IPS-20b (cell line): ENCODE data around the gene DHRS7B.
"Not testable (repeated sequence)": the region's sequence is repeated elsewhere in the genome, so short reads cannot be mapped to it uniquely, and the experiment has no call there.

ENCODE experiments used
- H3K27ac ChIP-seq: one replicate; pipeline ENCODE4 v1.5.1; 2013; ENCODE audit warnings: low read length
- H3K27me3 ChIP-seq: 2 replicates; pipeline ENCODE4 v1.6.1; 2013; ENCODE audit warnings: mild to moderate bottlenecking, low read length, inconsistent platforms; ENCODE audit not compliant: insufficient read depth
- H3K36me3 ChIP-seq: 2 replicates; pipeline ENCODE4 v1.6.1; 2013; ENCODE audit warnings: low read depth, mild to moderate bottlenecking, inconsistent platforms, low read length, moderate library complexity; ENCODE audit not compliant: insufficient read depth
- H3K4me1 ChIP-seq: 2 replicates; pipeline ENCODE4 v1.6.1; 2013; ENCODE audit warnings: mild to moderate bottlenecking, control low read depth, inconsistent platforms, low read length, moderate library complexity; ENCODE audit not compliant: insufficient read depth
- H3K4me3 ChIP-seq: 2 replicates; pipeline ENCODE4 v1.5.1; 2013; ENCODE audit warnings: mild to moderate bottlenecking, low read length, inconsistent platforms
- H3K9ac ChIP-seq: 2 replicates; pipeline ENCODE4 v1.6.1; 2013; ENCODE audit warnings: low read depth, mild to moderate bottlenecking, inconsistent platforms, low read length, moderate library complexity
- H3K9me3 ChIP-seq: 2 replicates; pipeline ENCODE4 v1.6.1; 2013; ENCODE audit warnings: mild to moderate bottlenecking, low read depth, low read length, inconsistent platforms; ENCODE audit not compliant: insufficient read depth

Gene DHRS7B

DNA sequence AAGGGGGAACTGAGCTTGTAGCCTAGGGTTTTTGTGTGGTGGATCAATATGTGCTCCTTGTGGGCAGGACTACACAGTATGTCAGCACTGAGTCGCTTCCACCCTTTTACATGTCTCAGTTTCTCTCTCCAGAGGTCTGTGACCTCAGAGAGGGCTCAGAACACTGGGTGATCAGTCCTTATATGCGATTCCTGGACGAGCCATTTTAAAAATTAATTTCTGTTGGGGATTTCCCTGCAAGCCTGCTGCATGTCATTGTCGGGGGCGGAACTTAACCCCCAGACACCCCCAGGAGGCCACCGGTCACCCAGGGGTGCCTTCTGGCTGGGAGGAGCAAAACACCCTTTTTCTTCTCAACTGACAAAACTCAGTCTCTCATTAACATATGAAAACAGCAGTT lies 14.1 kb downstream of the DHRS7B start:
- Histone ChIP-seq H3K4me3 (no peak overlapping the region), H3K36me3 (peaks cover 9% of the 10 kb centered on the region), H3K9me3 (peaks cover 38% of the 10 kb centered on the region), H3K27me3 (no peaks in the 10 kb centered on the region), H3K27ac (no peak overlapping the region), H3K4me1 (peaks cover 10% of the 10 kb centered on the region; the same call in 1 of the 2 replicates), H3K9ac (no peak overlapping the region)

DNA sequence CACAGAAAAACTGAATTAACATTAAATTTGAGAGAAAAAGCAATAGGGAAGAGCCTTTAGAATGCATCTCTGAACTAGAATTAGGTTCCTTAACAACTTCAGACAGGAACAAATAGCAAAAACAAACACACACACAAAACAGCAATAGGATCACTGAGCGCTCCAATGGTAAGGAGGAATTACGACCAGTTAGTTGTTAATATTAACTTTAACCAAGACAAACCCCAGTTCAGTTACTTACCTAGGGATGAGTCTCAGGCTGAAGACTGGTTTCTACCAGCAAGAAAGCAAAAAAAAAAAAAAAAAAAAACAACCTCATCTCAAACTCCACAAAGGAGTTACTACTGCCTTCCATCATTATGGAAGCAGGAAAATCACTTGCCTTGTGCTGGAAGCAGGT lies 14.6 kb downstream of the DHRS7B start:
- Histone ChIP-seq H3K4me1 (peaks cover 10% of the 10 kb centered on the region; the same call in 1 of the 2 replicates), H3K27ac (no peak overlapping the region), H3K9me3 (peaks cover 39% of the 10 kb centered on the region), H3K36me3 (peaks cover 9% of the 10 kb centered on the region), H3K9ac (no peak overlapping the region), H3K27me3 (no peaks in the 10 kb centered on the region), H3K4me3 (no peak overlapping the region)

DNA sequence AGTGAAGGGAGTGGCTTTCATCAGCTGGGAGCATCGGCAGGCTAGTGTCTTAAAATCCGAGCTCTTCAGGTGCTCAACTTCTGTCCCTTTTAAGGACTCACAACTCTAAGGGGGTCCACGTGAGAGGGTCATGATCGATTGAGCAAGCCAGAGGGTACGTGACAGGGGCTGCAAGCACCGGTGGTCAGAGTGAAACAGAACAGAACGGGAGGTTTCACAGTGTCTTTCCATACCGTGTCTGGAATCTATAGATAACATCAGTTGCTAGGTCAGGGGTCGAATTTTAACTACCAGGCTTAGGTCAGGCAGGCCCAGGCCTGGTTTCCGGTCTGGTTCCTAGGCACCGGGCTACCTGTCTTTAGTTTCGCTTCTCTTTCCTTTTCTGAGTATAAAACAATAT lies 15.3 kb downstream of the DHRS7B start:
- not testable (repeated sequence) for H3K27me3 ChIP-seq, H3K4me3 ChIP-seq, H3K27ac ChIP-seq, H3K36me3 ChIP-seq, H3K9ac ChIP-seq
- peaks cover 10% of the 10 kb centered on the region; the same call in 1 of the 2 replicates for H3K4me1 ChIP-seq
- H3K9me3 ChIP-seq = peaks cover 34% of the 10 kb centered on the region

DNA sequence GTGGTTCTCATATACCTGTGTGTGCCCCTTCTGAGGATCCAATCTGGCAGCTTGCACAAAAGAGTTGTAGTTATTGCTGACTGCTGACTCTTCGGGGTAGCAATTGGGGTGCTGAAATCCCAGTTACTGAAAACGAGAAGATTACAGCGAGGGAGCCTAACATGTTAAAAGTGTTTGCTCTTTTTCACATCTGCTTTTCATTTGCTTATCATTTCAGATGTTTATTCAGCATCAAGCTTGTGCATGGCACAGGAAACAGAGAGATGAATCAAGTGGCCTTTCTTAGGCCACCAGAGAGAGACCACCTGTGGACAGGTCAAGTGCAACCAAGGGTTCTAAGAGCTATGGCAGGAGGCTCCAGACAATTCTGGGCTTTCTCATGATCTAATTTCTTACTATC lies 16.9 kb downstream of the DHRS7B start:
- no peaks in the 10 kb centered on the region for H3K27me3 ChIP-seq
- H3K4me1 ChIP-seq = peaks cover 10% of the 10 kb centered on the region; the same call in 1 of the 2 replicates
- peaks cover 28% of the 10 kb centered on the region for H3K9me3 ChIP-seq
- H3K36me3 ChIP-seq = peaks cover 16% of the 10 kb centered on the region
- H3K9ac ChIP-seq = no peak overlapping the region
- H3K27ac ChIP-seq = no peak overlapping the region
- no peak overlapping the region for H3K4me3 ChIP-seq

DNA sequence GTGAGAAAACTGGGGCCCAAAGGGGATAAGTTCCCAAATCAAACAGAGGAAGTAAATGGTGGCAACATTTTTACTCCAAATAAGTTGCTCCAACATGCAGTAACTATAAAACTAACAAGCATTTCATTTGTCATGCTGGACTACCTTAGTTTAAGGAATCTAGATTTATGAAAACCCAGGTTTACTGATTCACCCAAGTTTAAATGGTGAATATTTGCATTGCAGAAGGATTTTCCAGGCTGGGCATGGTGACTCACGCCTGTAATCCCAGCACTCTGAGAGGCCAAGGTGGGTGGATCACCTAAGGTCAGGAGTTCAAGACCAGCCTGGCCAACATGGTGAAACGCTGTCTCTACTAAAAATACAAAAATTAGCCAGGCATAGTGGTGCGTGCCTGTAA lies 17.5 kb downstream of the DHRS7B start:
- H3K27ac ChIP-seq, H3K27me3 ChIP-seq, H3K9ac ChIP-seq, H3K4me3 ChIP-seq: not testable (repeated sequence)
- Histone ChIP-seq H3K9me3 (peaks cover 28% of the 10 kb centered on the region), H3K36me3 (peaks cover 13% of the 10 kb centered on the region), H3K4me1 (peaks cover 10% of the 10 kb centered on the region; the same call in 1 of the 2 replicates)

DNA sequence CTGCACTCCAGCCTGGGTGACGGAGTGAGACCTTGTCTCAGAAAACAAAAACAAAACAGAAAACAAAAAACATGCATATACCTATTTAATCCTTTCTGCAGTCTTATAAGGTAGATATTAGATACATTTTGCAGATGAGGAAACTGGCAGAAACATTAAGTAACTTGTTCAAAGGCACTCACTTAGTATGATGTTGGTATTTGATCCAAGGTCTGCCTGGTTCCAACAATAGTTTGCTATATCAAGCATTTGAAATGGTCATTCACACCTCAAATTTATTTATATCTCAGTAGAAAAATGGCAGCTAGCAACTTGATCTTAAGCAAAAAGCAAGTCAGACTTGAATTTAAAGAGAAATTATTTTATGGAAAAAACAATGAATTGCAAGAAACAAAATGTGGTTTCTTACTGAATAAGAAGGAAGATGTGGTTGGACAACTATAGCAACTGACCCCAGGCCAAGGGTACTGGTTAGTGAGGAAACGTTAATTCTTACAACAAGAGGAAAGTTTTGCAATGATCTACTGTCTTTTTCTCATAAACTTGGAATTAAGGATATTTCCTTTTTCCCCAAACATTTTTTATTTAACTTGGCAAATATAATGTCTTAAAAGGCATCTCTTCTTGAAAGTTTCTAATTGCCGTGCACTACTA lies 19.7 kb downstream of the DHRS7B start:
- no peaks in the 10 kb centered on the region for H3K27me3 ChIP-seq
- no peak overlapping the region for H3K27ac ChIP-seq
- peaks cover 13% of the 10 kb centered on the region for H3K36me3 ChIP-seq
- H3K4me3 ChIP-seq = no peak overlapping the region
- peaks cover 32% of the 10 kb centered on the region for H3K9me3 ChIP-seq
- H3K9ac ChIP-seq = no peak overlapping the region
- peaks cover 3% of the 10 kb centered on the region; the same call in 1 of the 2 replicates for H3K4me1 ChIP-seq

DNA sequence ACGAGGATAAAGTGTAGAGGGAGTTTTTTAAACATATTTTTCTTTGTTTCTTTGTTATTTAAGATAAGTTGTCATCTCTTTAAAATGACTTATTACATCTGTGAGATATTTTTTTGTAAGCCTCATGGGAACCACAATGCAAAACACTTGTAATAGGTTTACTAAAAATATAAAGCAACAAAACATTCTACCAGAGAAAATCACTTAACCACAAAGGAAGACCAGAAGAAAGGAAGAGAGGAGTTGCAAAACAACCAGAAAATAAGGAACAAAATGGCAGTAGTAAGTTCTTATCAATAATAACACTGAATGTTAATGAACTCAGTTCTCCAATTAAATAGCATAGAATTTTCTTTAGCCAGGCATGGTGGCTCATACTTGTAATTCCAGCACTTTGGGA lies 22.9 kb downstream of the DHRS7B start:
- Histone ChIP-seq H3K4me1 (no peaks in the 10 kb centered on the region), H3K36me3 (peaks cover 6% of the 10 kb centered on the region), H3K9ac (no peak overlapping the region), H3K4me3 (no peak overlapping the region), H3K27ac (no peak overlapping the region), H3K9me3 (peaks cover 53% of the 10 kb centered on the region), H3K27me3 (no peaks in the 10 kb centered on the region)

DNA sequence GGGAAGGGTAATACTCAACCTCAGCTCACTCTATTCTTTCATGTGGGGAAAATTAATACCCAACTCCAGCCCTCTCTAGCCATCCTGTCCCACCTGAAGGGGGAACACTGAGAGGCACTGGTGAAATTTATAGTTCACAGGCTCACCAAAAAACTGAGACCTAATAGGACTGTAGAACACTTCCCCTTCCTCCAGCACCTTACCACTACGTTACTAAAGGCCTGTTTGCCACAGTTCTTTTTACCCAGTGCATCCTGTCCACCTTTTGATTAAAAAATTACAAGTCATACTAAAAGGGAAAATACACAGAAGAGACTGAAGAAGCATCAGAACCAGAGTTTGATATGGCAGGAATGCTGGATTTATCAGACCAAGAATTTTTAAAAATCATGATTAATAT lies 26.0 kb downstream of the DHRS7B start:
- H3K4me1 ChIP-seq = no peaks in the 10 kb centered on the region

DNA sequence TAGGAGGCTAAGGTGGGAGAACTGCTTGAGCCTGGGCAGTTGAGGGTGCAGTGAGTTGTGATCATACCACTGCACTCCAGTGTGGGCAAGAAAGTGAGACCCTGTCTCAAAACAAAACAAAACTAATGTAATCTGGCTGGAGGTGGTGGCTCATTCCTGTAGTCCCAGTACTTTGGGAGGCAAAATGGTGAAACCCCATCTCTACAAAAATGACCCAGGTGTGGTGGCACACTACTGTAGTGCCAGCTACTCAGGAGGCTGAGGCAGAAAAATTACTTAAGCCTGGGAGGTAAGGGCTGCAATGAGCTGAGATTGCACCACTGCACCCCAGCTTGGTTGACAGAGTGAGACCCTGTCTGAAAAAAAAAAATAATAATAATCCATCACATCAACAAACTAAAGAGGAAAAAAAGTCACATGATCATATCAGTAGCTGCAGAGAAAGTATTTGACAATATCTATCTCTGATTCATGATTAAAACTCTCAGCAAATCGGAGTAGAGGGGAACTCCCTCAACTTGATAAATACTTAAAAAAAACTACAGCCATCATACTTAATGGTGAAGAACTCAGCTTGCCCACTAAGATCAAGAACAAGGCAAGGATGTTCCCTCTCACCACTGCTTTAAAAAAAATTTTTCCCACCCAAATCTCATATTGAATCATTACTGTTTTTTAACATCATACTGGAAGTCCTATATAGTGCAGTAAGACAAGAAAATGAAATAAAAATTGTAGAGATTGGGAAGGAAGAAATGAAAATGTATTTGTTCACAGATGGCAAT lies 31.0 kb downstream of the DHRS7B start:
- H3K4me3 ChIP-seq = no peak overlapping the region
- no peaks in the 10 kb centered on the region for H3K4me1 ChIP-seq
- H3K36me3 ChIP-seq = no peaks in the 10 kb centered on the region
- H3K9me3 ChIP-seq = peaks cover 8% of the 10 kb centered on the region; the same call in 1 of the 2 replicates
- H3K27ac ChIP-seq = no peak overlapping the region
- H3K9ac ChIP-seq = no peak overlapping the region
- H3K27me3 ChIP-seq = no peaks in the 10 kb centered on the region

More for the DNA sequence above, 26.0 kb downstream of the DHRS7B start:
- Histone ChIP-seq H3K9me3 (peaks cover 38% of the 10 kb centered on the region), H3K27ac (no peak overlapping the region), H3K36me3 (0 out of 2 replicates have a peak, but pooled peaks cover under 1% of the 10 kb centered on the region), H3K4me3 (no peak overlapping the region), H3K9ac (no peak overlapping the region), H3K27me3 (no peaks in the 10 kb centered on the region)

DNA sequence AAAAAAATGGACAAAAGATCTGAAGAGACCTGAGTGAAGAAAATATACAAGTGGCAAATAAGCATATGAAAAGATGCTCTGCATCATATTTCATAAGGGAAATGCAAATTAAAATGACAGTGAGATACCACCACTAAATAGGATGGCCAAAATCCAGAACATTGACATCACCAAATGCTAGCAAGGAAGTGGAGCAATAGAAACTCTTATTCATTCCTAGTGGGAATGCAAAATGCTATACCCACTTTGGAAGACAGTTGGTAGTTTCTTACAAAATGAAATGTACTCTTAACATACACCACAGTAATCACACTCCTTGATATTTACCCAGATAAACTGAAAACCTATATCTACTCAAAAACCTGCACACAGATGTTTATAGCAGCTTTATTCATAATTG lies 33.6 kb downstream of the DHRS7B start:
- Histone ChIP-seq H3K27me3 (no peaks in the 10 kb centered on the region), H3K4me1 (no peaks in the 10 kb centered on the region), H3K9ac (no peak overlapping the region), H3K36me3 (no peaks in the 10 kb centered on the region), H3K9me3 (no peaks in the 10 kb centered on the region), H3K4me3 (no peak overlapping the region), H3K27ac (no peak overlapping the region)

DNA sequence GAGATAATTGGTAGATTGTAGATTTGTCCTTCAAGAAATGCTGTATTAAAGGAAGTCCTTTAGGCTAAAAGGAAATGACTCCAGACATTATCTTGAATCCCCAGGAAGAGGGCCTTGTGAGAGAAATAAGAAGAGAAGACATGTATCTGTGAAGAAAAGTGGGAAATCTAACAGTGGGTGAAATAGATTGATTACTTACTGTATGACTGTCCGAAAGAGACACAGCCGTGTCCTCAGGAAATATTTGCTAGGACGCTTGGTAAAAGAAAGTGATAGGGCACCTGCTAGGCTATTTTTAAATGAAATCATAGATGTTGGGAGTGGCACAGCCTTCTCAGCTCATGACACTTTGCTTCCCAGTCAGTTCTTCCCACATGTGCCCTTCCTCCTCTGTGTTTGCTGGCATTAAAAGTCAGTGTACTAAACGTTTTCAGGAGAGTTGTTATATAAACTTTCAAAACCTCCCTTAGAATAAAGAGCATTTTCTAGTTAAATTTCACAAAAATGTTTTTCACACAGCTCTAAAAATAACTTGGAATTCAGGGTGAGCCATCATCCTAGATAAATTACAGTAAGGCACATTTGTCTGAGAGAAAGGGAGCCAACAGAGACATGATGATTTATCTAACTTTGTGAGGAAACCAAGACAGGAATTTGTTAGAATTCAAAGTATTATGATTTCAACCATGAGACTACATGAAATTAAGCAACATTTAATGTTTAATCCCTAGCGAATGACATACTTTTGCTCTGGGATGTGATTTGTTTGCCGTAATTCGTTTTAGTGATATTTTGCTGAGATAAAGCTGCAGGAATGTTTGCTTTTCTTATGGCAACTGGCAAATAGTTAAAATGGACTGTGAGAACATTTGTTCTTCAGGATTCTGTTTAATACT lies 35.0 kb downstream of the DHRS7B start:
- no peak overlapping the region for H3K27ac ChIP-seq
- no peaks in the 10 kb centered on the region for H3K9me3 ChIP-seq
- no peak overlapping the region for H3K4me3 ChIP-seq
- no peak overlapping the region for H3K9ac ChIP-seq
- H3K4me1 ChIP-seq = no peaks in the 10 kb centered on the region
- no peaks in the 10 kb centered on the region for H3K27me3 ChIP-seq
- no peaks in the 10 kb centered on the region for H3K36me3 ChIP-seq
